Measurements from ENCODE around the gene CRYGD.
"Not testable (repeated sequence)": the region's sequence is repeated elsewhere in the genome, so short reads cannot be mapped to it uniquely, and the experiment has no call there.

- TF ChIP-seq CTCF, POLR2A (IDR thresholded peaks at IDR 0.05): not testable (repeated sequence)
Observed at GRCh38 chr2:208124013-208124715, at the start of gene CRYGD.

Data from uterus (tissue), 2 donors.